IPS DF 19.7 (cell line): Measurements from ENCODE around the gene ITGAE.
"Not testable (repeated sequence)": the region's sequence is repeated elsewhere in the genome, so short reads cannot be mapped to it uniquely, and the experiment has no call there.

Experiments
- DNase-seq: peaks from one replicate; pipeline ENCODE4 v3.0.0-alpha.2; 2013; ENCODE audit warnings: low read depth, low spot score

The ITGAE gene

GRCh38 chr17:3761036-3761917 lies 39.7 kb downstream of the ITGAE start:
- no peak for DNase-seq

- no peak for DNase-seq
Observed at GRCh38 chr17:3759597-3760216, 41.3 kb downstream of the ITGAE start.

- no peak for DNase-seq
Observed at GRCh38 chr17:3755335-3756030, 45.5 kb downstream of the ITGAE start.

GRCh38 chr17:3754458-3755334 lies 46.3 kb downstream of the ITGAE start:
- DNase-seq = peak; percentile 84

- no peak for DNase-seq
Observed at GRCh38 chr17:3754066-3754457, 46.9 kb downstream of the ITGAE start.

GRCh38 chr17:3753624-3754023 lies 47.4 kb downstream of the ITGAE start:
- no peak for DNase-seq

- no peak for DNase-seq
Observed at GRCh38 chr17:3751836-3752235, 49.2 kb downstream of the ITGAE start.

GRCh38 chr17:3750926-3751325 lies 50.1 kb downstream of the ITGAE start:
- DNase-seq = no peak

- DNase-seq = no peak
Observed at GRCh38 chr17:3750296-3750695, 50.7 kb downstream of the ITGAE start.

GRCh38 chr17:3748576-3748975 lies 52.4 kb downstream of the ITGAE start:
- DNase-seq = no peak

- no peak for DNase-seq
Observed at GRCh38 chr17:3747805-3748204, 53.2 kb downstream of the ITGAE start.

GRCh38 chr17:3745071-3745470 lies 55.9 kb downstream of the ITGAE start:
- DNase-seq = no peak

GRCh38 chr17:3744014-3744413 lies 57.0 kb downstream of the ITGAE start:
- DNase-seq = no peak

- DNase-seq = no peak
Observed at GRCh38 chr17:3740611-3741073, 60.3 kb downstream of the ITGAE start.

GRCh38 chr17:3739422-3740124 lies 61.4 kb downstream of the ITGAE start:
- no peak for DNase-seq

GRCh38 chr17:3738562-3739295 lies 62.3 kb downstream of the ITGAE start:
- DNase-seq = no peak

- DNase-seq = no peak
Observed at GRCh38 chr17:3735515-3735914, 65.5 kb downstream of the ITGAE start.

GRCh38 chr17:3734911-3735276 lies 66.1 kb downstream of the ITGAE start:
- not testable (repeated sequence) for DNase-seq

- no peak for DNase-seq
Observed at GRCh38 chr17:3732210-3732621, 68.8 kb downstream of the ITGAE start.

GRCh38 chr17:3730881-3731429 lies 70.0 kb downstream of the ITGAE start:
- no peak for DNase-seq
